Stimulated activated CD4-positive, alpha-beta T cell treated with anti-CD3 and anti-CD28 coated beads, Interleukin-4, amount 100 ng/mL, for 4 hours (primary cell): ENCODE results near the gene CTCFL.
"Not testable (repeated sequence)": the region's sequence is repeated elsewhere in the genome, so short reads cannot be mapped to it uniquely, and the experiment has no call there.

Experiments
- DNase-seq, 2 experiments: peaks; one replicate each; pipeline ENCODE4 v3.0.0-alpha.2; 2020

CTCFL gene

GRCh38 chr20:57508381-57508780 is 16.6 kb downstream of the CTCFL start:
- DNase-seq: no peak

GRCh38 chr20:57507477-57507876 is 17.5 kb downstream of the CTCFL start:
- DNase-seq: no peak

- DNase-seq: no peak
These were observed 19.0 kb downstream of the CTCFL start for GRCh38 chr20:57505979-57506378.

- DNase-seq: no peak
These were observed 20.5 kb downstream of the CTCFL start for GRCh38 chr20:57504411-57504810.

GRCh38 chr20:57503035-57503658 is 21.8 kb downstream of the CTCFL start:
- no peak for DNase-seq

GRCh38 chr20:57502336-57502700 is 22.6 kb downstream of the CTCFL start:
- DNase-seq: no peak

- DNase-seq: no peak
These were observed 23.2 kb downstream of the CTCFL start for GRCh38 chr20:57501461-57502335.

- no peak for DNase-seq
These were observed 24.0 kb downstream of the CTCFL start for GRCh38 chr20:57500962-57501361.

GRCh38 chr20:57500235-57500634 is 24.7 kb downstream of the CTCFL start:
- DNase-seq: no peak

- DNase-seq: no peak
These were observed 25.3 kb downstream of the CTCFL start for GRCh38 chr20:57499676-57500075.

- peak; percentile 18 to 30 for DNase-seq
These were observed 26.2 kb downstream of the CTCFL start for GRCh38 chr20:57498425-57499400.

GRCh38 chr20:57496592-57496991 is 28.3 kb downstream of the CTCFL start:
- DNase-seq: no peak

- DNase-seq: no peak
These were observed 29.0 kb downstream of the CTCFL start for GRCh38 chr20:57495978-57496377.

GRCh38 chr20:57493091-57493615 is 31.8 kb downstream of the CTCFL start:
- DNase-seq: no peak

GRCh38 chr20:57491373-57491772 is 33.6 kb downstream of the CTCFL start:
- DNase-seq: no peak

GRCh38 chr20:57488277-57488676 is 36.7 kb downstream of the CTCFL start:
- not testable (repeated sequence) for DNase-seq

- no peak for DNase-seq
These were observed 39.2 kb downstream of the CTCFL start for GRCh38 chr20:57485770-57486169.

- no peak for DNase-seq
These were observed 40.2 kb downstream of the CTCFL start for GRCh38 chr20:57484772-57485171.

- no peak for DNase-seq
These were observed 41.5 kb downstream of the CTCFL start for GRCh38 chr20:57483287-57484050.

- DNase-seq: no peak
These were observed 42.1 kb downstream of the CTCFL start for GRCh38 chr20:57482796-57483195.

GRCh38 chr20:57482148-57482547 is 42.8 kb downstream of the CTCFL start:
- DNase-seq: no peak

GRCh38 chr20:57481281-57481711 is 43.6 kb downstream of the CTCFL start:
- DNase-seq: no peak
